COLO668 (cell line): ENCODE measurements around the gene ACP3.
"Not testable (repeated sequence)": the region's sequence is repeated elsewhere in the genome, so short reads cannot be mapped to it uniquely, and the experiment has no call there.

ENCODE experiments used
- DNase-seq: peaks from one replicate; lab custom pipeline; 2025; ENCODE audit not compliant: unreplicated experiment; lab: John Stamatoyannopoulos, UW

The ACP3 gene

GRCh38 chr3:132356568-132356967, 39.4 kb downstream of the ACP3 start:
- DNase-seq, result no peak

DNA sequence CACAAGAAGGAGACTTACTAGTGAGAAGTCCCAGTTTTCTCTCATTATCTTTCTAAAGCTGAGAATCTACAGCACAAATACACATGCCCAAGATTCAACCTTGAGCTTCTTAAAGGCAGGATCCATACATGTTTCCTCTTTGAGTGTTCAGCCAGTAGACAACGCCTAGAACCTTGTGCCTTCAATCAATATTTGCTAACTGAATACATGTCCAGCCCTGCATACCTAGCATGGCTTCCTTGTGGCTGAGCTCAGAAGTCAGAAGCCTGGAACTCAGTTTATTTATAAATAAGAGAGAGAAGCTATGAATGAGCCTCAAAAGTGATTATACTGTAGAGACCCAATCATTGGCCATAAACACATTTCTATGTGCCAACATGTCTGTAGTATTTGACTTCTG, 43.5 kb downstream of the ACP3 start:
- DNase-seq, result no peak

GRCh38 chr3:132362329-132362728, 45.1 kb downstream of the ACP3 start:
- DNase-seq, result no peak

DNA sequence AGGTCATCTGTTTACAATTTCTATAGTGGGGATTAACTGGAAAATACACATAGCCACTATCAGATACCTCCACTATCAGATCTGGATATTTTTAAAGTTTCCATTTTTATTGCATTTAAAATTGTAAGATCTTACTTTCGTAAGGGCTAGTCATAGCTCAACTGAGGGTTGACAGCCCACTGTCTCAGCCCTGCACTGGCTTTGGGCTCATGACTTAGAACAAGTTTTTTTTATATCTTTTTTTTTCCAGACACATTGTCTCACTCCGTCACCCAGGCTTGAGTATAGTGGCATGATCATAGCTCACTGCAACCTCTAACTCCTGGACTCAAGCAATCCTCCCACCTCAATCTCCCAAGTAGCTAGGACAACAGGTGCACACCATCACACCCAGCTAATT, 51.3 kb downstream of the ACP3 start:
- DNase-seq, result no peak

DNA sequence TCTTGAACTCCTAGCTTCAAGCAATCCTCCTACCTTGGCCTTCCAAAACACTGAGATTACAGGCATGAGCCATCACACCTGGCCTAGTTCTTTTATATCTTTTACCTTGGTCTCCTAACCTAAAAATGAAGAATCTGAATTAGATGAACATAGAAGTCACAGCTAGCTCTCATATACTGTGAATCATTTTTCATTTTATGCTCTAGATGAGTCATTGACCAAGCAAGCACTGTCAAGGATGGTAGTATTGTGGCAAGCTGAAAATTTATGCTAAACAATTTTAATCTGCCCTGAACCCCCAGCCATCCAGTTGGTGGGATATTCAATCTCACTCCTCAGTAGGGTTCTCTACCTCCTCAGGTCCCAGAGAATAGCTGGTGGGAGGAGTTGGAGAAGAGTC, 51.8 kb downstream of the ACP3 start:
- no peak for DNase-seq

- not testable (repeated sequence) for DNase-seq
Observed at GRCh38 chr3:132376945-132377354, 59.7 kb downstream of the ACP3 start.

GRCh38 chr3:132378048-132378762, 61.0 kb downstream of the ACP3 start:
- DNase-seq, result no peak

DNA sequence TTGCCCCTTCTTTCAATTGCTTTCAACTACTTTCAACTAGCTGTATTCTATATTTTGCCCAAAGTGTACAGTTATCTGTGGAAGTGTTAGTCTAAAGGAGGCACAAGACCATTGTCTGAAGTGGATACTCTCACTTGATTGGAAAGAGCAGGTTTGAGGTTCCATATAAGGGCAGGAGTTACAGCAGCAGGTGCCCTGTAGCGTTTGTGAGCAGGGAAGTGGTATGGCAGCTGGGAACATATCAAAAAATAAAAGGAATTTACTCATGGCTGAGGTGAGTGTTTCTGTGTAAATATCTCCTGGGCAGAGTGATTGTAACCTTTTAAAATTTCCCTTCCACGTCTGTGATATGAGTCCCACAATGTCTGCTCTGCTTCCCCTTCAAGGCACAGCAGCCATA, 61.6 kb downstream of the ACP3 start:
- peak; percentile 14 for DNase-seq

DNA sequence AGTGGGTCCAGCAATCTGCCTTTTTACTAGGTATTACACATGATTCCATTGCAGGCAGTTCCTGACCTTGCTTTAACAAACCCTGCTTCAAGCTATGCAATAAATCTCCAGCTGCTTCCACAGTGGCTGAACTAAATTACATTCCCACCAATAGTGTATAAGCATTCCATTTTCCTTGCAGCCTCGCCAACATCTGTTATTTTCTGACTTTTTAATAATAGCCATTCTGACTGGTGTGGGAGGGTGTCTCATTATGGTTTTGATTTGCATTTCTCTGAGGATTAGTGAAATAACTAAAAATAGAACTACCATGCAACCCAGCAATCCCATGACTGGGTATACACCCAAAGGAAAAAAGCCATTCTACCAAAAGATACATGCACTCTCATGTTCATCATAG, 63.7 kb downstream of the ACP3 start:
- no peak for DNase-seq

- no peak for DNase-seq
Observed at GRCh38 chr3:132381348-132381944, 64.2 kb downstream of the ACP3 start.

DNA sequence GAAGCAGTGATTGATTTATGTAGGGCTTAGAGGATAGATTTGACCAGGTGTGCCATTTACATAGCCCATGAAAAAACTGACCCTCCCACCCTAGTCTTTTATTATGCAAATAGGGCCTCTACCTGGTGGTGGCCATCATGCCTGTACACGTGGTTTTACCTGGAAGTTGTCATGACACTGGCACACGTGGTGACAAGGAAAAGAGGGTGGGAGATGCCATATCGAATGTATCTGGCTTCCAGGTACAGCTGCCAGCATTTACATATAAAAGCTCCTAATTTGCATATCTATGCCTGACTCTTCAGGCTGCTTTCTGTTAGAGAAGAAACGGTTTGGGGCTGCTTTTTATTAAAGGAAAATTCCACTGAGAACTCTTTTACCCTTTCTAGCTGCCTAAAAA, 65.1 kb downstream of the ACP3 start:
- no peak for DNase-seq

- DNase-seq, result no peak
Observed at GRCh38 chr3:132382688-132383194, 65.5 kb downstream of the ACP3 start.

DNA sequence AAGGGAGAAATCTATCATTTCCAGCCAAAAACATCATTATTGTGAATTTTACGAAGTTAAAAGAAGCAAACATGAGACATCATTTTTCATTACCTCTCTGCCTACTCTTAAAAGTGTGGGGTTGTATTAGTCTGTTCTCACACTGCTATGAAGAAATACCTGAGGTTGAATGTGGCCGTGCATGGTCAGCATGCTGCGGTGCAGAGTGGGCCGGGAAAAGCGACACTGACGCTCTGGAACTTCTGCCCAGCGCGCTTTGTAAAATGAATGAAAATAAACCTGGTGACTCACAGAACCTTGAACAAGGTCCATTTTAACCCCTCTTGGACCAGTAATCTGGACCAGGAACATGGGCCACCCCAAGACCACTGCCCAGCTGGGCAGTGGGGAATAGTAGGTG, 69.1 kb downstream of the ACP3 start:
- DNase-seq, result no peak

- DNase-seq, result not testable (repeated sequence)
Observed at GRCh38 chr3:132392675-132393074, 75.5 kb downstream of the ACP3 start.

DNA sequence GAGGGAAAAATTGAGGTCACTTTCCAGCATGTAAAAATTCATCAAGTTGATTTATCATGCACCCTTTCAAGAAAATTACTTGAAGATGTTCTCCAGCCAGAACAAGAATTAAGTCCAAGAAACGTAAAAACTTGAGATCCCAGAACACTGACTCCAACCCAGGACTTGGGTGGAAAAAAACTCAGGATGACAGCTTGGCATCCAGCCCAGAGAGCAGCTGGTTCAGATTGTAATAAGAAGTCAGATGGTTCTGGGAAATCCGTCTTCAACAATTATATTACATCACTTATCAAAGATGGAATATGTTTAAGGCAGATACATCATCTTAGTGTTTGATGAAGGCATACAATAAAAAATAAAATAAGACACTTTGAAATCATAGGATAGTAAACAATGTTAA, 77.1 kb downstream of the ACP3 start:
- DNase-seq, result no peak

DNA sequence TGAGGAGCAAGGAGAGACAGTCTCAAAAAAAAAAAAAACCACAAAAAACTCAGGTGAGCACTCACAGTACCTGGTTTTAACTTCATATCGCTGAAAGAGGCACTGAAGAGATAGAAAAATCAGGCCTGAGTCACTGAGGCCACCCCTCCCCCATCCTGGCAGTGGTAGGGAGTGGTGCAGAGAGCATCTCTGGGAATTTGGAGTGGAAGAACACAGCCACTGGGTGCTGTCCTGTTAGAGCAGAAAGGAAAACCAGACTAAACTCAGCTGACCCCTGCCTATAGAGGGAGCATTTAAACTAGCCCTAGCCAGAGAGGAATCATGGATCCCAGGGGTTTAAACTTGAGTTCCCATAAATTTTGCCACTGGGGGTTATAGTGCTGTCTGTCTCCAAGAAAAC, 77.9 kb downstream of the ACP3 start:
- DNase-seq, result no peak

- no peak for DNase-seq
Observed at GRCh38 chr3:132396255-132396654, 79.0 kb downstream of the ACP3 start.

DNA sequence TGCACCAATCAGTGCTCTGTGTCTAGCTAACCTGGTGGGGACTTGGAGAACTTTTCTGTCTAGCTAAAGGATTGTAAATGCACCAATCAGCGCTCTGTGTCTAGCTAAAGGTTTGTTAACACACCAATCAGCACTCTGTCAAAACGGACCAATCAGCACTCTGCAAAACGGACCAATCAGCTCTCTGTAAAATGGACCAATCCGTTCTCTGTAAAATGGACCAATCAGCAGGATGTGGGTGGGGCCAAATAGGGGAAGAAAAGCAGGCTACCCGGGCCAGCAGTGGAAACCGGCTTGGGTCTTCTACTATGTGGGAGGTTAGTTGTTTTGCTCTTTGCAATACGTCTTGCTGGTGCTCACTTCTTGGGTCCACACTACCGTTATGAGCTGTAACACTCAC, 79.6 kb downstream of the ACP3 start:
- DNase-seq, result not testable (repeated sequence)

DNA sequence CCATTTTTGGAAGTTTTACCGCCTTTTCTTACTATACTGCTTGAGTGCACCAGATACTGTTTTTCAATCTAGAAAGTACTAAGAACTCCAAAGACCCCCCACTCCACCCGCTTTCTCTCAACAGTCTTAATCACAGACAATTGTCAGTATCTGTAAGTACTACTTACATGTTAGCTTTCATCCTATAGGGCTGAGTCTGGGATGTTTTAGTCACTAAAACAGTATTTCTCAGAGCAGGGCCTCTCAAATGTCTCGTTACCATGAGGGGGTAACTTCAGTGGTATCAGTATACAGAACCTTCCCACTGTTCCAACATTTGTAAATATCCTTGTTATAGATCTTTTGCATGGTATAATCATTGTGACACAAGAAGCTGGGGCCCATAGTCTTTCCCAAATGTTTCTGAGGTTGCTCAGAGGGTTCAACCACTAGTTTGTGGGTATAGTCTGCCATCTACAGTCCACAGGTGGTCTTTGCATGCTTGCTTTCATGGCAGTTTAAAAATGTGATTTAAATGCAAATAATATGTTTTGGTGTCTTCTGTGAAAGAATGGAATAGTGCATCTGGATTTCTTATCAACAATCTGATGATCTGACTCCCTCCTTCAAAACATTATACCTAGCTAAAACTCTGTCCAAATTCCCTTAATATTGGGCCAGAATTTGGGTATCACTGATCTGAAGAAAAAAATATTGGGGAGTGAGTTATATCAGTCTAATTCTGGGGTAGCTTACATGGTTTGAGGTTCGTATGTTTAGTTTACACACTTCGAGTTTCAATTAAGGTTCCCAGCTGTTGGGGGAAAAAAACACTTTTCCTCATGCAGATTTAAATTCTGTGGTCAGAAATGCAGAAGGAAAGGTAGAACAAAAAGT, 82.1 kb downstream of the ACP3 start:
- peak; percentile 2 for DNase-seq

DNA sequence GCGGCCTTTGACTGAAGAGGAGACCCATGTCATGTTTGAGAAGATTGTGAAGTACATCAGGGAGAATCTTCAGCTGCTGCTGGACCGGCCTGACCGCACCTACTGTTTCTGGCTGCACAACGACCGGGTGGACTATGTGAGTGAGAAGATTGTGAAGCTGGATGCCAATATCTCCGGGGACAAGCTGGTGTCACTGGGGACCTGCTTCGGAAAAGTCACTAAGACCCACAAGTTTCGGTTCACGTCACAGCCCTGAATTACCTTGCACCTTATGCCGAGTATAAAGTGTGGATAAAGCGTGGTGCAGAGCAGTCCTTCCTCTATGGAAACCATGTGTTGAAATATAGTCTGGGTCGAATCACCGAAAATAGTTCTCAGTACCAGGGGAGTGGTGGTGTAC, 84.0 kb downstream of the ACP3 start:
- no peak for DNase-seq

DNA sequence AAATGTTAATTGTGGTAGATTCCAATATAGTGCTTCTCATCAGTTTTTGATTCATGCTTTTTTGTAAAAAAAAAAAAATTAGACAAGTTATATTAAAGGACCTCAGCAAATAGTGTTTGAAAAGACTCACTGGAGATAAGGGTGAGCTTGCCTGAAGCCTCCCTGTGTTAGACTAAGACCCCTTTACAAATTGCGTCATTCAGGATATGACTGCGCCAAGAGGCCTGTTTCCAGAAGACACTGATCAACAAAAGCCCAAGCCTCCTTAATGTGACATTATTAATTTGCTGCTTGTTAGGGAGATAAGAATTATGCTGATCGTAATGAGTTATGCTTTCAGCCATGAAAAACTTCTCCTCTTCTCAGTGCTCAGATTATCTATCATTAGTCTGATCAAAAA, 87.1 kb downstream of the ACP3 start:
- DNase-seq, result no peak

GRCh38 chr3:132405188-132405587, 88.0 kb downstream of the ACP3 start:
- DNase-seq, result no peak
